ENCODE data around the gene SCN4B.
A peak's percentile ranks its signal among the peaks of the same experiment; 100 is the strongest.

SCN4B gene

DNA sequence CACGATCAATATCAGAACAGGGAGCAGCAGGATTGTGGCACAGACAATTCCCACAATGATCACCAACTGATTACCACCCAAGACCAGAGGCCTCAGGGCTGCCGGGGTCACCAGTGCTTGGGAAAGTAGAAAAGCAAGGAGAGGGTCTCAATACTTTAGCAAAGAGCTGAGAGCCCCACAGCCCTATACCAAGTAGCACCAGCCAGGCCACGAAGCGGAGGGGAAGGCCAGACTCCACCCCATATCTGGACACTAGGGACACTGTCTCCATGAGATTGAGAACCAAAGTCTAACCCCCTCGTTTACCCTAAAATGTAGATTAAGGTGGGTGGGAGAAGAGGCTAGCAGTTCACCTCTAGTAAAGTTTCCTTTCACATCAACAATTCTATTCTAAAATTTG is 47.9 kb upstream of the SCN4B start:
- no peak for ATAC-seq
- TF ChIP-seq ZNF565 (CRISPR knock-in tag; conservative IDR thresholded peaks at IDR 0.05; ENCODE audit: low read depth) (no peak), TCF4 (CRISPR knock-in tag; IDR thresholded peaks at IDR 0.05; ENCODE audit: borderline replicate concordance) (no peak), CSDC2 (CRISPR knock-in tag; IDR thresholded peaks at IDR 0.05) (no peak), ZNF8 (CRISPR knock-in tag; IDR thresholded peaks at IDR 0.05) (no peak), GLIS3 (CRISPR knock-in tag; IDR thresholded peaks at IDR 0.05) (no peak), ESRRG (CRISPR knock-in tag; IDR thresholded peaks at IDR 0.05) (no peak), ZNF70 (CRISPR knock-in tag; IDR thresholded peaks at IDR 0.05) (no peak), ZFP30 (CRISPR knock-in tag; IDR thresholded peaks at IDR 0.05) (no peak), TOX (CRISPR knock-in tag; IDR thresholded peaks at IDR 0.05; ENCODE audit: borderline replicate concordance) (no peak), ARNTL (CRISPR knock-in tag; IDR thresholded peaks at IDR 0.05; ENCODE audit: borderline replicate concordance, low read depth) (no peak), ISL1 (CRISPR knock-in tag; IDR thresholded peaks at IDR 0.05) (no peak)
- TF ChIP-seq, protein P1, sequence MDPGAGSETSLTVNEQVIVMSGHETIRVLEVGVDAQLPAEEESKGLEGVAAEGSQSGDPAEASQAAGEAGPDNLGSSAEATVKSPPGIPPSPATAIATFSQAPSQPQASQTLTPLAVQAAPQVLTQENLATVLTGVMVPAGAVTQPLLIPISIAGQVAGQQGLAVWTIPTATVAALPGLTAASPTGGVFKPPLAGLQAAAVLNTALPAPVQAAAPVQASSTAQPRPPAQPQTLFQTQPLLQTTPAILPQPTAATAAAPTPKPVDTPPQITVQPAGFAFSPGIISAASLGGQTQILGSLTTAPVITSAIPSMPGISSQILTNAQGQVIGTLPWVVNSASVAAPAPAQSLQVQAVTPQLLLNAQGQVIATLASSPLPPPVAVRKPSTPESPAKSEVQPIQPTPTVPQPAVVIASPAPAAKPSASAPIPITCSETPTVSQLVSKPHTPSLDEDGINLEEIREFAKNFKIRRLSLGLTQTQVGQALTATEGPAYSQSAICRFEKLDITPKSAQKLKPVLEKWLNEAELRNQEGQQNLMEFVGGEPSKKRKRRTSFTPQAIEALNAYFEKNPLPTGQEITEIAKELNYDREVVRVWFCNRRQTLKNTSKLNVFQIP (CRISPR knock-in tag; IDR thresholded peaks at IDR 0.05; ENCODE audit: borderline replicate concordance, low read depth), result no peak
- TF ChIP-seq, protein P2, sequence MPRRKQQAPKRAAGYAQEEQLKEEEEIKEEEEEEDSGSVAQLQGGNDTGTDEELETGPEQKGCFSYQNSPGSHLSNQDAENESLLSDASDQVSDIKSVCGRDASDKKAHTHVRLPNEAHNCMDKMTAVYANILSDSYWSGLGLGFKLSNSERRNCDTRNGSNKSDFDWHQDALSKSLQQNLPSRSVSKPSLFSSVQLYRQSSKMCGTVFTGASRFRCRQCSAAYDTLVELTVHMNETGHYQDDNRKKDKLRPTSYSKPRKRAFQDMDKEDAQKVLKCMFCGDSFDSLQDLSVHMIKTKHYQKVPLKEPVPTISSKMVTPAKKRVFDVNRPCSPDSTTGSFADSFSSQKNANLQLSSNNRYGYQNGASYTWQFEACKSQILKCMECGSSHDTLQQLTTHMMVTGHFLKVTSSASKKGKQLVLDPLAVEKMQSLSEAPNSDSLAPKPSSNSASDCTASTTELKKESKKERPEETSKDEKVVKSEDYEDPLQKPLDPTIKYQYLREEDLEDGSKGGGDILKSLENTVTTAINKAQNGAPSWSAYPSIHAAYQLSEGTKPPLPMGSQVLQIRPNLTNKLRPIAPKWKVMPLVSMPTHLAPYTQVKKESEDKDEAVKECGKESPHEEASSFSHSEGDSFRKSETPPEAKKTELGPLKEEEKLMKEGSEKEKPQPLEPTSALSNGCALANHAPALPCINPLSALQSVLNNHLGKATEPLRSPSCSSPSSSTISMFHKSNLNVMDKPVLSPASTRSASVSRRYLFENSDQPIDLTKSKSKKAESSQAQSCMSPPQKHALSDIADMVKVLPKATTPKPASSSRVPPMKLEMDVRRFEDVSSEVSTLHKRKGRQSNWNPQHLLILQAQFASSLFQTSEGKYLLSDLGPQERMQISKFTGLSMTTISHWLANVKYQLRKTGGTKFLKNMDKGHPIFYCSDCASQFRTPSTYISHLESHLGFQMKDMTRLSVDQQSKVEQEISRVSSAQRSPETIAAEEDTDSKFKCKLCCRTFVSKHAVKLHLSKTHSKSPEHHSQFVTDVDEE (CRISPR knock-in tag; IDR thresholded peaks at IDR 0.05), result no peak
- TF ChIP-seq, protein P3, sequence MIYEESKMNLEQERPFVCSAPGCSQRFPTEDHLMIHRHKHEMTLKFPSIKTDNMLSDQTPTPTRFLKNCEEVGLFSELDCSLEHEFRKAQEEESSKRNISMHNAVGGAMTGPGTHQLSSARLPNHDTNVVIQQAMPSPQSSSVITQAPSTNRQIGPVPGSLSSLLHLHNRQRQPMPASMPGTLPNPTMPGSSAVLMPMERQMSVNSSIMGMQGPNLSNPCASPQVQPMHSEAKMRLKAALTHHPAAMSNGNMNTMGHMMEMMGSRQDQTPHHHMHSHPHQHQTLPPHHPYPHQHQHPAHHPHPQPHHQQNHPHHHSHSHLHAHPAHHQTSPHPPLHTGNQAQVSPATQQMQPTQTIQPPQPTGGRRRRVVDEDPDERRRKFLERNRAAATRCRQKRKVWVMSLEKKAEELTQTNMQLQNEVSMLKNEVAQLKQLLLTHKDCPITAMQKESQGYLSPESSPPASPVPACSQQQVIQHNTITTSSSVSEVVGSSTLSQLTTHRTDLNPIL (CRISPR knock-in tag; IDR thresholded peaks at IDR 0.05; ENCODE audit: low read depth), result no peak

DNA sequence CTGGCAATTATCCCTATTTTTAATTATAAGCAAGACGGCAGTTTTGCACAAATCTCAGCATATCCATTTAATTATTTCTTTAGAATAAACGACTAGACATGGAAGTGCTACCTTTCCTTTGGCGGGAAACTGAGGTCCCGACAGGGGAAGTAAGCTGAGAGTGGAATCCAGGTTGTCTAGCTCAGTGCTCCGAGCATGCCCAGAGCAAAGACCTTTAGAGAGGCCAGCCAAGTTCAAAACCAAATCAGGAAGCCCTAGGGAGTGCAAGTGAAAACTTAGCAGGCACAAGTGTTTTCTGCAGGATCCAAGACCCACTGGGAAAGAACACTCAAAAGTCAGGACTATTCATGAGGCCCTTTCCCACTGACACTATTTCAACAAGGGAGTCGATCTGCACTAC is 46.5 kb upstream of the SCN4B start:
- TF ChIP-seq ZFP30 (CRISPR knock-in tag; IDR thresholded peaks at IDR 0.05) (no peak), CSDC2 (CRISPR knock-in tag; IDR thresholded peaks at IDR 0.05) (no peak)
- ATAC-seq, result no peak

DNA sequence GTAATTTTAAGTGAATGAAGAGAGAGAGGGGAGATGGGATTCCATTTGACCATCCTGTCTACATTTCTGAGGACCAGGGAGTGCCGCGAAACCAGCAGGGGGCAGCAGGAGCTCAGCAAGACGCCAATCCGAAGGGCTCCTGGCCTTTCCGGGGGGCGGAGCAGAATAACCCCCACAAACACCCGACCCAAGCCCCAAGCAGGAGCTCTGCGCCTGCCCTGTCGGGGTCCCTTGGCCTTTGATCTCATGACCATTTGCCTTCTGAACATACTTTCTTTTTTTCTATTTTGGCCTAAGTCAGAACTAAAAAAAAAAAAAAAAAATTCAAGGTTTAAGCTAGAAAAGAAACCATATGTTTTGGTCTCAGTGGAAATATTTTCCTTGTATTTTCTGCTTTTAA is 45.7 kb upstream of the SCN4B start:
- TF ChIP-seq RARB (CRISPR knock-in tag; IDR thresholded peaks at IDR 0.05) (no peak), ZNF565 (CRISPR knock-in tag; conservative IDR thresholded peaks at IDR 0.05; ENCODE audit: low read depth) (no peak), SNAI2 (CRISPR knock-in tag; IDR thresholded peaks at IDR 0.05) (no peak), ZFP30 (CRISPR knock-in tag; IDR thresholded peaks at IDR 0.05) (no peak), TCF4 (CRISPR knock-in tag; IDR thresholded peaks at IDR 0.05; ENCODE audit: borderline replicate concordance) (no peak)
- TF ChIP-seq, protein P3 (CRISPR knock-in tag; IDR thresholded peaks at IDR 0.05; ENCODE audit: low read depth), result no peak
- TF ChIP-seq, protein P4, sequence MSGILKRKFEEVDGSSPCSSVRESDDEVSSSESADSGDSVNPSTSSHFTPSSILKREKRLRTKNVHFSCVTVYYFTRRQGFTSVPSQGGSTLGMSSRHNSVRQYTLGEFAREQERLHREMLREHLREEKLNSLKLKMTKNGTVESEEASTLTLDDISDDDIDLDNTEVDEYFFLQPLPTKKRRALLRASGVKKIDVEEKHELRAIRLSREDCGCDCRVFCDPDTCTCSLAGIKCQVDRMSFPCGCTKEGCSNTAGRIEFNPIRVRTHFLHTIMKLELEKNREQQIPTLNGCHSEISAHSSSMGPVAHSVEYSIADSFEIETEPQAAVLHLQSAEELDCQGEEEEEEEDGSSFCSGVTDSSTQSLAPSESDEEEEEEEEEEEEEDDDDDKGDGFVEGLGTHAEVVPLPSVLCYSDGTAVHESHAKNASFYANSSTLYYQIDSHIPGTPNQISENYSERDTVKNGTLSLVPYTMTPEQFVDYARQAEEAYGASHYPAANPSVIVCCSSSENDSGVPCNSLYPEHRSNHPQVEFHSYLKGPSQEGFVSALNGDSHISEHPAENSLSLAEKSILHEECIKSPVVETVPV (CRISPR knock-in tag; IDR thresholded peaks at IDR 0.05), result no peak
- TF ChIP-seq, protein P1 (CRISPR knock-in tag; IDR thresholded peaks at IDR 0.05; ENCODE audit: borderline replicate concordance, low read depth), result no peak
- TF ChIP-seq, protein P5, sequence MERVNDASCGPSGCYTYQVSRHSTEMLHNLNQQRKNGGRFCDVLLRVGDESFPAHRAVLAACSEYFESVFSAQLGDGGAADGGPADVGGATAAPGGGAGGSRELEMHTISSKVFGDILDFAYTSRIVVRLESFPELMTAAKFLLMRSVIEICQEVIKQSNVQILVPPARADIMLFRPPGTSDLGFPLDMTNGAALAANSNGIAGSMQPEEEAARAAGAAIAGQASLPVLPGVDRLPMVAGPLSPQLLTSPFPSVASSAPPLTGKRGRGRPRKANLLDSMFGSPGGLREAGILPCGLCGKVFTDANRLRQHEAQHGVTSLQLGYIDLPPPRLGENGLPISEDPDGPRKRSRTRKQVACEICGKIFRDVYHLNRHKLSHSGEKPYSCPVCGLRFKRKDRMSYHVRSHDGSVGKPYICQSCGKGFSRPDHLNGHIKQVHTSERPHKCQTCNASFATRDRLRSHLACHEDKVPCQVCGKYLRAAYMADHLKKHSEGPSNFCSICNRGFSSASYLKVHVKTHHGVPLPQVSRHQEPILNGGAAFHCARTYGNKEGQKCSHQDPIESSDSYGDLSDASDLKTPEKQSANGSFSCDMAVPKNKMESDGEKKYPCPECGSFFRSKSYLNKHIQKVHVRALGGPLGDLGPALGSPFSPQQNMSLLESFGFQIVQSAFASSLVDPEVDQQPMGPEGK (CRISPR knock-in tag; IDR thresholded peaks at IDR 0.05; ENCODE audit: borderline replicate concordance), result no peak
- ATAC-seq, result peak; percentile 97

Data from SK-N-SH treated with all-trans-retinoic acid at 6 μM for 48 hours (cell line).